Stimulated activated naive CD8-positive, alpha-beta T cell treated with anti-CD3 and anti-CD28 coated beads, Interleukin-15, amount 100 ng/mL, for 72 hours (primary cell): ENCODE data around the gene CEND1.
A peak's percentile ranks its signal among the peaks of the same experiment; 100 is the strongest.

Experiments used
- ATAC-seq: fragments of 150-1000 bp; cut with Tn5 transposase; 2 replicates; pipeline ENCODE4 v1.10.0; 2021; ENCODE audit warnings: mild to moderate bottlenecking, moderate library complexity
- DNase-seq, 2 donors: peaks; one replicate each; pipeline ENCODE4 v3.0.0; 2021 to 2022
- H3K27ac Mint-ChIP-seq, 2 donors: one replicate each; pipeline ENCODE4 v1.8.0; 2022; ENCODE audit warnings: mild to moderate bottlenecking in 2 of 2, mixed read lengths in 2 of 2, moderate library complexity in 2 of 2
- H3K27me3 Mint-ChIP-seq: one replicate; pipeline ENCODE4 v1.8.0; 2022; ENCODE audit warnings: mixed read lengths
- H3K4me1 Mint-ChIP-seq: one replicate; pipeline ENCODE4 v1.8.0; 2022; ENCODE audit warnings: mild to moderate bottlenecking, mixed read lengths
- H3K4me3 Mint-ChIP-seq, 2 donors: one replicate each; pipeline ENCODE4 v1.8.0; 2022; ENCODE audit warnings: mild to moderate bottlenecking in 2 of 2, mixed read lengths in 2 of 2, moderate library complexity in 1 of 2
- H3K9me3 Mint-ChIP-seq, 2 donors: one replicate each; pipeline ENCODE4 v1.8.0; 2022; ENCODE audit warnings: mixed read lengths in 2 of 2

Gene CEND1

DNA sequence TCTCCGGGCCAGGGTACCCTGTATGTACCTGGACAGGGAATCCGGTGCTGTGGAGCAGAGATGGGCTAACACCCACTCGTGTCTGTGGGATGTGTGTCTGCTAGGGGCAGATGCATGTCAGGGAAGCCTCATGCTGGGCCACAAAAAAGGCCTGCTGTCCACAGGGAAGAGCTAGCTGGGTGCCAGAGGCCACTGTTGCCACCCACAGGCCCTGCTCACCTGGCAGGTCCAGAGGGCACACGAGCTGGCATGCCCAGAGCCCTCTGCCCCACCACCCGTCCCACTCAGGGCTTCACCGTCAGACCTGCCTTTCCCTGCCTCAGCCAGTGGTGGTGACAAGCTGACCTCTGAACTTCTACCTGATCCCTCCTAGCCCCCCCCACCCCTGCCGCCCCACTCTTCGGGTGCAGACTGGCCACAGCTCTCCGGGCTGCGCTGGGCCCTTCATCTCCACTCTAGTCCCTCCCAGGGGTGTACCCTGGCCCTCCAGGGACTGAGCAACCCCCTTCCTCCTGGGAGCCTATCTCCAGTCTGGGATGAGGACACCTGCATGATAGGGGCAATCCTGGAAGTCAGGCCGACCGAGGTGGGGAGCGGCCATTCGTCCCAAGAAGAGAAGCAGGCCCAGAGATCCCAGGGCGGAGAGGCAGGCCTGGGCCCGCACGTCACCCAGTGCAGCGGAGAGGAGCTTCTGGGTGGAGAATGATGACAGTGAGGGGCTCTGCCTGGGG lies 6.8 kb upstream of the CEND1 start:
- ATAC-seq (no peak), DNase-seq (peak in 1 of 2 donors; percentile 28)
- Mint-ChIP-seq H3K27me3 (no peaks in the 10 kb centered on the region), H3K9me3 (no peaks in the 10 kb centered on the region), H3K4me3 (peak overlapping the region; percentile 92 to 96), H3K4me1 (peaks cover 44% of the 10 kb centered on the region), H3K27ac (peak overlapping the region; percentile 81 to 95)

DNA sequence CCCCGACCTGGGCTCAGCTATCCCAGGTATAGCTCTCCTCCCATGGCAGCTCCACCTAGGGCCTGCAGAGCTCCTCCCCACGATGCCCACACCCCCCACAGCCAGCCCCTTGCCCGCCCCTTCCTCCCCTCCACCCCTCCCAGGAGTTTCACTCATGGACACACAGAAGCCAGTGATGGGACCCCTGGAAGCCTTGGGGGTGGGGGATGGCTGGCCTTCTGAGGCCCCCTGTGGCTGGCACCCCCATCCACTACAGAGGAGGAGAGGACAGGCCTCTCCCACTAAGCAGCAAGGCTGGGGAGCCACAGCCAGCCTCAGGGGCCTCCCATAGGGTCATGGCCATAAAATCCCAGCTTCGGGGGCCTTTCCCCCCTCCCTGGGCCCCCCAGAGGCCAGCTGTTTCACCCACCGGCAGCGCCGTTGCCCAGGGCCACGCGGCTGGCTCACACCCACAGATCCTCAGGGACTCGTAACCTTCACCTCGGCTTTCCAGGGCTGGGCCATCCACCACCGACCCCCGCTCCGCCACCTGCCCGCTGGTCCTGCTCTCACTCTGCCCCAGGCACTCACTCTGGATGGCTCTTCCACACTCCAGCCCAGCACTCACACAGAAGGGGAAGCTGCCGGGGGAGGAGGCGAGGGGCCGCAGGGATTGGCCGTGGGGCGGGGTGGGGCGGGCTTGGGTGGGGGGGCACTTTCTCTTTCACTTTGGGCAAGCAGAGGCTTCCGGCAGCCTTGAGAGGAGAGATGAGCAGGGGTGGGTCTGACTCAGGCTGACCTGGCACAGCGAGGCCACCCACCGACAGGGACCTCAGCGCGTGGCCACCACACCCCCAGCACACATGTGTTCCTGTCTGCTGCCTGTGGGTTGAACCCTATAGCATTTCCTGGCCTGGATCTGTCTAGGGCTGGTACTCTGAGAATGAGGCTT lies 6.0 kb upstream of the CEND1 start:
- H3K27ac Mint-ChIP-seq: peak overlapping the region; percentile 89 to 95
- peak overlapping the region; percentile 92 to 96 for H3K4me3 Mint-ChIP-seq

DNA sequence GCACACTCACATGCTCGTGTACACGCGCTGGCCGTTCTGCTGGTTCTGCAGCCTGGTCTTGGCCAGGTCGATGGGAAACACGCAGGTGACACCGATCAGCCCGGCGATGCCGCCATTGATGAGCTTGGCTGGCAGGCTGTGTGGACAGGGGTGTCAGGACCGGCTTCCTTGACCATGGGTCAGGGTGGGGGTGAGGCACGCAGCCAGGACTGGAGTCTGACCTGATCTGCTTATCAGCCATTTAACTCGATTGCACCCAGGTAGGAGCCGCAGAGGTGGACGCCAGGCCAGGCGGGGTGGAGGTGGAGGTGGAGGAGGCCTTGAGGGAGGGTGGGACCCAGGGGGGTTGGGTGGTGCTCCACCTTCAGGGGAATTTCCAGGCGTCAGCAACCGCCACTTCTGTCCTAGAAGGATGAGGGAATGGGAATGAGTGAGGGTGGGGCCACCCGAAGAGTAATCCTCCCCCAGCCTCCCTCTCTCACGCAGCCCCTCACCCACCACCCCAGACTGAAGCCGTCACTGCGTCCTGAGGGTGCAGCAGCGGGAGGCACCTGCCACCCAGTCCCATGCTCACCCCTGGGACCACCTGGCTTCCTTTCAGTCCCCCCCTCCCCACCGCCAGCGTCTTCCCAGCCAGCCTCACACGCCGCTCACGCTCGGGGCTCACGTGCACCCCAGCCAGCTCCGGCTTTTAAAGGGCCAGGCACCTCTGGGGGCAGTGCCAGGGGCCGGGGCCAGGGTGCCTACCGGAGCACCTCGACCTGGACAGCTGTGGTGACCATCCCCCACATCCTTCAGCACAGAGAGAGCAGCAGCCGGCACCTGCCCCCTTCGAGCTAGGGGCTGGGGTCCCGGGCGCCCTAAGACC lies 5.1 kb upstream of the CEND1 start:
- DNase-seq: no peak
- no peaks in the 10 kb centered on the region for H3K9me3 Mint-ChIP-seq
- H3K4me3 Mint-ChIP-seq: peak overlapping the region; percentile 92 to 96
- no peaks in the 10 kb centered on the region for H3K27me3 Mint-ChIP-seq
- H3K4me1 Mint-ChIP-seq: peaks cover 42% of the 10 kb centered on the region
- peak overlapping the region; percentile 46 to 78 for H3K27ac Mint-ChIP-seq
- no peak for ATAC-seq

More for the DNA sequence above, 6.0 kb upstream of the CEND1 start:
- Mint-ChIP-seq H3K4me1 (peaks cover 38% of the 10 kb centered on the region), H3K27me3 (no peaks in the 10 kb centered on the region), H3K9me3 (no peaks in the 10 kb centered on the region)
- DNase-seq (peak; percentile 74 to 89), ATAC-seq (peak; percentile 78)

DNA sequence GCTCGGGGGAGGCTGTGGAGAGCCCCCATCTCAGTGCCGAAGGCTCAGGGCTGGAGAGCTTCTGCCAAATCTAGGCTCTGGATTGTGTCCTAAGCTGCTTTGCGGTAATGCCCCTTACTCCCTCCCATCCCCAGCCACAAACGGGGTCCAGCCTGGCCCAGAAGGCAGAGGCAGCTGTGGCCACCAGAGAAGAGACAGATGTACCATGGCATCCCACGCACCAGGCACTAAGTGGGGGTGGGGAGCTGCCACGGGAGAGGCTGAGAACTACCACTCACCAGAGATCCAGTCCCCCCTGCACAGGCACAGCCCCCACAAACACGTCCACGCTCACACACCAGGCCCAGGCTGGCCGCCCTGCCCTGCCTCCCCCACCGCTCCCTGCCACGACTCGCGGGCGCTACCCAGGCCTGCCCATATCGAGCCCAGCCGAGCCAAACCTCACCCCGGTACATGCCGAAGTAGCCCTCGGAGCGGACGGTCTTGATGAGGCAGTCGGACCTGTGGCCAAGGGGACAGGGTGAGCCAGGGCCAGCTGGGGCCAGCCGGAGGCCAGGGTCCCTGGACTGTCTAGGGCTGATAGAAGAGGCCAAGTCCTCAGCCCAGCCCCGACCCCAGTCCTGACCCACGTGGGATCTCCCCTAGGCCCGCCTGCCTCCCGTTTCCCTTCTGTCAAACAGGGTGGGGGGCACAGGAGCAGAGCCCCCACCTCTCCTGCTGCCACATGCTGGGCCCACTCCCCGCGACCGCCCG lies 4.3 kb upstream of the CEND1 start:
- Mint-ChIP-seq H3K27me3 (no peaks in the 10 kb centered on the region), H3K9me3 (no peaks in the 10 kb centered on the region), H3K4me3 (peak overlapping the region in 1 of 2 donors; percentile 66), H3K27ac (peak overlapping the region in 1 of 2 donors; percentile 63), H3K4me1 (peaks cover 42% of the 10 kb centered on the region)
- ATAC-seq (no peak), DNase-seq (no peak)

DNA sequence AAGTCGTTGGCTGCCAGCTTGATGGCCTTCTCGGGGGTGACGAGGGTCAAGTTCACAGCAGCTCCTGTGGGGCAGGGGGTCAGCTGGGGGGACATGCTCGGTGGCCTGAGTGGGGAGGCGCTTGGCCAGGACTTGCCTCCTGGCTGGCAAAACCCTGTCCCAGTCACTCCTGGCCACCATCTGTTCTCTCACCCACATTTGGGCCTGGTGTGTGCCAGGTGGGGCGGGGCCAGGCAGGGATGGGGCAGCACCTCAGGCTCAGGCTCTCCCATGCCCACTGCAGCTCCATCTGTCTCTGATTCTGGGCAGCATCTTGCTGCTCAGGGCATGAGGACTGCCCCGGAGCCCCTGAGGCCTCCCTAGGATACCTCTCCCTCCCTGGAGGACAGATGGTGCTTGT lies 3.7 kb upstream of the CEND1 start:
- Mint-ChIP-seq H3K9me3 (no peaks in the 10 kb centered on the region), H3K27me3 (no peaks in the 10 kb centered on the region), H3K4me1 (peaks cover 45% of the 10 kb centered on the region), H3K4me3 (peak overlapping the region in 1 of 2 donors; percentile 18), H3K27ac (peak overlapping the region in 1 of 2 donors; percentile 90)
- ATAC-seq: no peak
- no peak for DNase-seq

DNA sequence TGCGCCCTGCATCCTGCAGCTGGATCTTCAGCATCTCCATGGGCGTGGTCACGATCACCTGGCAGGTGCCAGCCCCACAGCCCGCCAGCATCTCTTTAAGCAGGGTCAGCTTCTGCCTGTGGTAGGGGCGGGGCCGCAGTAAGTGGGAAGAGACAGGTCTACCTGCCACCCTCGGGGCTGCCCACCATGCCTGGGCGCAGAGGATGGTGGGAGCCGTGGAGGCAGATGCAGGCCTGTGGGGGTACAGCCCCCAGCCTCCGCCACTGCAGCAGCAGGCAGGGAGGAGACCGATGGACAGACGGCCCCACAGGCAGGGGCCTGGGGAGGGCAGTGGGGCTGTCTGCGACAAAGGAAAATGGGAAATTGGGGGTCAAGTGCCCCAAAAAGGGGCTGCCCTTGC lies 3.0 kb upstream of the CEND1 start:
- Mint-ChIP-seq H3K27me3 (no peaks in the 10 kb centered on the region), H3K27ac (no peak overlapping the region), H3K4me3 (no peak overlapping the region), H3K4me1 (peaks cover 52% of the 10 kb centered on the region), H3K9me3 (no peaks in the 10 kb centered on the region)
- no peak for DNase-seq
- no peak for ATAC-seq

DNA sequence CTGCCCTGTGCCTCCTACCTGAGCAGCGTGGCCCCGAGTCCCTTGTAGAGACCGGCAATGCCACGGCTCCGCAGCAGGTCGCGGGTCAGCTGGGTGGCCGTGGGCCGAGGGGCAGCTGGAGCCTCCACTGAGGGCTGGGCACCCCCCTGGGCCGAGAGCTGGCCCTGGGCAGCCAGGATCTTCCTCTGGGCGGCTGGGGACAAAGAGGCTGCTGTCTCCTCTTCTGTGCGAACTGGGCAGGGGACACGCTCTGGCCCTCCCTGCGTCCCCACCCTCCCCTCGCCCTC lies 2.6 kb upstream of the CEND1 start:
- H3K4me1 Mint-ChIP-seq: peaks cover 55% of the 10 kb centered on the region
- no peak overlapping the region for H3K27ac Mint-ChIP-seq
- H3K27me3 Mint-ChIP-seq: no peaks in the 10 kb centered on the region
- ATAC-seq (no peak), DNase-seq (no peak)
- no peaks in the 10 kb centered on the region for H3K9me3 Mint-ChIP-seq
- H3K4me3 Mint-ChIP-seq: no peak overlapping the region

DNA sequence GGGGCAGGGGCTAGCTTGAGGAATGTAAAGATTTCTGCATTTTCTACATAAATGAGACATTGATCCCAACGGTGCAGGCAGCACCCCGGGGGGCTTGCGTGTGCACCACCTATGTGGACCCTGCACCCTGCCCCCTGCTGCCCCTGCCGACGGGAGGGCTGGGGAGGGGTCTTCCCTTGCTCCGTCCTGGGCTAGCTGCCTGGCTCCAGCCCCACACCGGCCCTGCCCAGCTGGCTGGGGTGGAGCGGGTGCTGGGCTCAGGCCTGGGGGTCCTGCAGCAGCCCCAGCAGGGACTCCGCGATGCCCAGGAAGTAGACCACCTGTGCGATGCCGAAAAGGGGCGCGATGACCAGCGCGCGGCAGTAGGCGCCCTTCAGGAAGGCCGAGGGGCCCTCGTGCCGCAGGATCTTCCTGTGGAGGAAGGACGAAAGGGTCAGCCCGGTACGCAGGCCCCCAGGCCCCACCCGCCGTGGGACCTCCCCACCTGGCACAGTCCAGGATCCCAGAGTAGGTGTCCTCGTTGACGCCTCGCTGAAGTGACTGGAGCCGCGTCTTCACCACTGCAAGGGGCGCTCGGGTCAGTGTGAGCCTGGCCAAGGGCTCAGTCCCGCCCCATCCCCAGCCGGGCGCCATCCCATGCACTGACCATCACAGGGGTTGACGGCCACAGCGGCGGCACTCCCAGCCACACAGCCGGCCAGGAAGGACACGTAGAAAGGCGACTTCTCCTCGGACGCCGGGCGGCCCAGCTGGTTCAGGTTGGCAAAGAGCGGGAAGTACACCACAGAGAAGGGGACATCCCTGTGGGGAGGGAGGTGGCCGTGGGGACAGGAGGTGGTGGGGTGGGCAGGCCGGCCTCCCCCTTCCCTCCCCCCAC lies 2.0 kb upstream of the CEND1 start:
- ATAC-seq (no peak), DNase-seq (no peak)
- peaks cover 49% of the 10 kb centered on the region for H3K4me1 Mint-ChIP-seq
- H3K27me3 Mint-ChIP-seq: no peaks in the 10 kb centered on the region
- no peaks in the 10 kb centered on the region for H3K9me3 Mint-ChIP-seq
- H3K4me3 Mint-ChIP-seq: no peak overlapping the region
- no peak overlapping the region for H3K27ac Mint-ChIP-seq

DNA sequence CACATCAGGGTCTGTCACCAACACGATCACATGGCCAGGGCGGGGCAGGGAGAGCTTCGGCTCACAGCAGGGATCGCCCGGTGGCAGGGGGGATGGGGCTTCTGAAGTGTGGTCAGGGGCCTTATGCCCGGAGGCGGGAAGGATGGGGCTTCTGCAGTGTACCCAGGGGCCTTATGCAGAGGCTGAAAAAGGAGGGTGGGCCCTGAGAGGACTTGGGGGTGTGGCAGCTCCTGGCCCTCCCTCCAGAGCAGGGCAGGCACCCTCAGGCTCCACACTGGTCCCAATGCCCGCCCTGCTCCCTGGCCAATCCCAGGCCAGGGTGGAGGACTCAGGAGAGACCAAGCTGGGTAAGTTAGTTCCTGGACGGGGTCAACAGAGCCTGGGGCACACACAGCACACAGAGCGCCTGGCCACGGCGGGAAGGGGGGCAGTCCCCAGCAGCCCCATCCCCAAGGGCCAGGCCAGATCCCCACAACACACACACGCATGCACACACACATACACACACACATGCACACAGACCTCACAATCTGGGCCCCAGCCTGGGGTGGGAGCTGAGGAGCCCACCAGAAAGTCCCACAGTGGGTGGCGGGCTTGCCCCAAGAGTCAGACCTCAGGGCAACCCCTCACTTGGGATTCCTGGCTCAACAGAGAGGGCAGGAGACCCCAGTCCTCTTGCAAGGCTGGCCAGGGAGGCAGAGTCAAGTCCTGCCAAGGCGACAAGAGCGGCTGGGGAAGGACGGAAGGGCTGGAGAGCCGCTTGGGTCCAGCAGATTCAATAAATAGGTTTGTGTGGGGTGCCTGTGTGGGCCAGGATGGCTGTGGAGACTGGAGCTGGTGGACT lies 1.1 kb upstream of the CEND1 start:
- Mint-ChIP-seq H3K27me3 (no peaks in the 10 kb centered on the region), H3K27ac (peak overlapping the region in 1 of 2 donors; percentile 86), H3K9me3 (no peaks in the 10 kb centered on the region), H3K4me3 (no peak overlapping the region), H3K4me1 (peaks cover 41% of the 10 kb centered on the region)
- ATAC-seq (no peak), DNase-seq (no peak)

DNA sequence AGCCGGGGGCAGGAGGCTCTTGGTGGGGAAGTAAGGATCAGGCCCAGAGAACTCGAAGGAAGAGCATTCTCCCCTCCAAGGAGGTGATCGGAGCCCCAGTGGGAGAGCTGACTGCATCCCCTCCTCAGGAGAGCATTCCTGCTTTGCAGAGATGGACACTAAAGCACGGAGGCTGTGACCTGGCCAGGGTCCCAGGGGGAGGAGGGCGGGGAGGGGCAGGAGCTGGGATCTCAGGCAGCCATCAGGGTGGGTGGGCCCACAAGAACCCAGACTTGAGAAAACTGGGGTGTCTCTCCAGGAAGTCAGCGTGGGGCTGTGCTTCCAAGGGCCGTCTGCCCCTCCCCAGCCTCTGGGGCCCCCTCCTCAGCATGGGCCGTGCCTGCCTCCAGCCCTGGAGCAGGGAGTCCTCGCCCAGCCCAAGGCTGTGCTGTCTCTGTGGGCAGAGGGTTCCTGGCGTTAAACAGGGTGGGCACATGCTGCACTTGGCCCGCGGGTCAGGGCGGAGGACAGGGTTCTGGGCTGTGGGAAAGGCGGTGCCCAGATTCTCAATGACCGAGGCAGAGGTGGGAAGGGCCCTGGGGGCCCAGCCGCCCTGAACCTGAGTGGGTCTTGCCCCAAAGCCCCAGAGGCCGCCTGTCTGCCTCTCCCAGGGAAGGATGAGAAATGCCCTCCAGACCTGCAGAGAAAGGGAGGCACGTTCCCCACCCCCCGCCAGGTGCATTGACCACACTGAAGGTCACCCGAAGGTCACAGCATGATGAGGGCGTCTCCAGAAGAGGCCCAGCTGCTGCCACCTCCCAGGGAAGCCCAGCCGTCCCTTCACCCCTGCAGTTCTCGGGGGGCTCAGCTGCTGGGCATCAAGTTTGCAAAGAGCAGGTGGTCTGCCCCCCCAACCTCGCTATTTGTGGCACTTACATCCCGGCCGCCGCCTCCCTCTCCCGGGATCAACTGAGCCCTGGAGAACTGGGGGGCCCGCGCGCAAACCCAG lies 643 bp downstream of the CEND1 start:
- no peaks in the 10 kb centered on the region for H3K9me3 Mint-ChIP-seq
- peaks cover 28% of the 10 kb centered on the region for H3K4me1 Mint-ChIP-seq
- ATAC-seq (no peak), DNase-seq (peak in 1 of 2 donors; percentile 16)
- H3K27me3 Mint-ChIP-seq: no peaks in the 10 kb centered on the region
- H3K27ac Mint-ChIP-seq: peak overlapping the region in 1 of 2 donors; percentile 12
- peak overlapping the region; percentile 41 to 54 for H3K4me3 Mint-ChIP-seq

DNA sequence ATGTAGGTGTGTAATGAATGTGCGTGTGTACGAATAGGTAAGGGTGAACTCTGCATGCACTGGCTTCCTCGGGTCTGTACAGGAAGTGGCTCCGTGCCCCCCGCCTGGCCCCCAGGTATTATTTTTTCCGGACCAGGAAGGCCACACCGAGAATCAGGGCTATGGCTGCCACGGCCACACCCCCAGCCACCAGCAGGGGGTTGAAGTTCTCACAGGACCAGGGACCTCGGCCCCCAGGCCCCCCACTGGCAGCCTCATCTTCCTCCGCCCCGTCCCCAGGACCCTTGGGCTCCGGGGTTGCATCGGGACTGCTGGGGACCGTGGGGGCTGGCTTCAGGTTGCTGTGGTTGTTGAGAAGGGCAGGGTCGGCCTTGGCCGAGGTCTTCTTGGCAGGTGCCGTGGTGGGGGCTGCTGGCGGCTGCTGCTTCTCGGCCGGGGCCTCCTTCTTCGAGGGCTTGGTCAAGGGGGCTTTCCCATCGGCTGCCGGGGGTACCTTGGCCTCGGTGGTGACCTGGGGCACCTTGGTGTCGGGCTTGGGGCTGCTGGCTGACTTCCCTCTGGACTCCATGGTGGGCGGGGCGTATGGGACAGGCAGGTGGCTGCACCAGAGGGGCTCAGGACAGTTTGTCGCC lies 1.8 kb downstream of the CEND1 start:
- H3K27ac Mint-ChIP-seq: peak overlapping the region in 1 of 2 donors; percentile 12
- ATAC-seq (peak; percentile 18), DNase-seq (peak in 1 of 2 donors; percentile 18)
- H3K9me3 Mint-ChIP-seq: no peaks in the 10 kb centered on the region
- peak overlapping the region in 1 of 2 donors; percentile 52 for H3K4me3 Mint-ChIP-seq
- no peaks in the 10 kb centered on the region for H3K27me3 Mint-ChIP-seq
- peaks cover 27% of the 10 kb centered on the region for H3K4me1 Mint-ChIP-seq

DNA sequence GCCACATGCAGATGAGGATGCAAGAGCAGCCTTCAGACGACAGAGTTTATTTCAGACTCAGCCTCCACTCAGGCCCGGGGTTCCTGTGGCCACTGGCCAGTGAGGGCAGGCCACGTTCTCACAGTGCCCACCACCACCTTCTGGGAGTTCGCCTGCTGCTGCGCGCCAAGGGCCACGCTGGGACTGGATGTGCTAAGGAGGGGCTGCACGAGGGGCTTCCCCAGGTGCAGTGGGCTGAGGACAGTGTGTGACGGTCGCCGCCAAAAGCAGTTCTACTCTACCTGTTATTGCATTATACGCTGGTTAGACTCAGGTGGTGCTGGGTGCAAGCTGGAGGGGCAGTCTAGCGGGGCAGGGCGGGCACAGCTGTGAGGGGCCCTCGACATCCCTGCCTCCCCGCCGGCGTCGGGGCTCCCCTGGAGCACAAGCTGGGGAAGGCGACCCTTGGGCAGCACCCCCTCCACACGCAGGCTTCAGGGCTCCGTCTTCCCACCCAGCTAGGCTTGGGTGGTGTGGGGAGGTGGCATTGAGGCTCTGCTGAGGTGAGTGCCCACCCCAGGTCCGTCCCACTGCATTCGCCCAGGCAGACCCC lies 2.7 kb downstream of the CEND1 start:
- H3K9me3 Mint-ChIP-seq: no peaks in the 10 kb centered on the region
- H3K27ac Mint-ChIP-seq: peak overlapping the region in 1 of 2 donors; percentile 59
- no peaks in the 10 kb centered on the region for H3K27me3 Mint-ChIP-seq
- no peak for DNase-seq
- no peak overlapping the region for H3K4me3 Mint-ChIP-seq
- ATAC-seq: peak; percentile 18
- peaks cover 27% of the 10 kb centered on the region for H3K4me1 Mint-ChIP-seq
